Type B pancreatic cell (in vitro differentiated cells): ENCODE measurements around the gene CCND1. TPM values are rescaled to one million over a fixed set of nuclear protein-coding genes. Genes with fewer than 3 reads are reported as not detected.

ENCODE experiments used
- DNase-seq: peaks from one replicate; pipeline ENCODE4 v3.0.0; 2021; ENCODE audit warnings: mixed read lengths; ENCODE audit not compliant: unreplicated experiment; ENCODE audit errors: extremely low spot score
- H3K27ac Mint-ChIP-seq: 2 replicates; pipeline ENCODE4 v1.8.0; 2021; ENCODE audit warnings: mild to moderate bottlenecking, mixed read lengths
- H3K27me3 Mint-ChIP-seq: 2 replicates; pipeline ENCODE4 v1.8.0; 2021; ENCODE audit warnings: mixed read lengths
- H3K36me3 Mint-ChIP-seq: 2 replicates; pipeline ENCODE4 v1.8.0; 2021; ENCODE audit warnings: mixed read lengths
- H3K4me1 Mint-ChIP-seq: one replicate; pipeline ENCODE4 v1.8.0; 2021; ENCODE audit warnings: mixed read lengths; ENCODE audit not compliant: unreplicated experiment
- H3K4me3 Mint-ChIP-seq: 2 replicates; pipeline ENCODE4 v1.8.0; 2021; ENCODE audit warnings: mild to moderate bottlenecking, mixed read lengths
- H3K9me3 Mint-ChIP-seq: 2 replicates; pipeline ENCODE4 v1.8.0; 2021; ENCODE audit warnings: mixed read lengths
- total RNA-seq: library from RNA; stranded (reverse); gene quantifications from 2 replicates; pipeline ENCODE4 v1.2.1, GENCODE V29; 2021; ENCODE audit warnings: low replicate concordance
- TF ChIP-seq, protein P1 (sequence below): fragments of 200-600 bp; sonication (generic); conservative IDR thresholded peaks from 2 replicates; pipeline ENCODE4 v1.5.0; 2021; ENCODE audit warnings: antibody characterized with exemption, mild to moderate bottlenecking

Gene CCND1
- total RNA-seq, 1 donor from 2014 or later: 299 TPM

- H3K9me3 Mint-ChIP-seq: no peaks in the 10 kb centered on the region
- H3K4me3 Mint-ChIP-seq: peak overlapping the region; percentile 99
- peaks cover 13% of the 10 kb centered on the region for H3K27me3 Mint-ChIP-seq
- TF ChIP-seq, protein P1, sequence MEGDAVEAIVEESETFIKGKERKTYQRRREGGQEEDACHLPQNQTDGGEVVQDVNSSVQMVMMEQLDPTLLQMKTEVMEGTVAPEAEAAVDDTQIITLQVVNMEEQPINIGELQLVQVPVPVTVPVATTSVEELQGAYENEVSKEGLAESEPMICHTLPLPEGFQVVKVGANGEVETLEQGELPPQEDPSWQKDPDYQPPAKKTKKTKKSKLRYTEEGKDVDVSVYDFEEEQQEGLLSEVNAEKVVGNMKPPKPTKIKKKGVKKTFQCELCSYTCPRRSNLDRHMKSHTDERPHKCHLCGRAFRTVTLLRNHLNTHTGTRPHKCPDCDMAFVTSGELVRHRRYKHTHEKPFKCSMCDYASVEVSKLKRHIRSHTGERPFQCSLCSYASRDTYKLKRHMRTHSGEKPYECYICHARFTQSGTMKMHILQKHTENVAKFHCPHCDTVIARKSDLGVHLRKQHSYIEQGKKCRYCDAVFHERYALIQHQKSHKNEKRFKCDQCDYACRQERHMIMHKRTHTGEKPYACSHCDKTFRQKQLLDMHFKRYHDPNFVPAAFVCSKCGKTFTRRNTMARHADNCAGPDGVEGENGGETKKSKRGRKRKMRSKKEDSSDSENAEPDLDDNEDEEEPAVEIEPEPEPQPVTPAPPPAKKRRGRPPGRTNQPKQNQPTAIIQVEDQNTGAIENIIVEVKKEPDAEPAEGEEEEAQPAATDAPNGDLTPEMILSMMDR: no peak
- H3K4me1 Mint-ChIP-seq: peaks cover 15% of the 10 kb centered on the region
- peak; percentile 94 for DNase-seq
- H3K27ac Mint-ChIP-seq: peak overlapping the region; percentile 98
- H3K36me3 Mint-ChIP-seq: peaks cover 4% of the 10 kb centered on the region
Measured at GRCh38 chr11:69638941-69639681, 1.8 kb upstream of the CCND1 start.

GRCh38 chr11:69639831-69640230, 1.1 kb upstream of the CCND1 start:
- TF ChIP-seq, protein P1: no peak
- Mint-ChIP-seq H3K36me3 (peaks cover 4% of the 10 kb centered on the region), H3K4me1 (peaks cover 16% of the 10 kb centered on the region), H3K9me3 (no peaks in the 10 kb centered on the region), H3K4me3 (peak overlapping the region; percentile 99), H3K27ac (peak overlapping the region; percentile 98), H3K27me3 (peaks cover 13% of the 10 kb centered on the region)
- DNase-seq: no peak

DNA sequence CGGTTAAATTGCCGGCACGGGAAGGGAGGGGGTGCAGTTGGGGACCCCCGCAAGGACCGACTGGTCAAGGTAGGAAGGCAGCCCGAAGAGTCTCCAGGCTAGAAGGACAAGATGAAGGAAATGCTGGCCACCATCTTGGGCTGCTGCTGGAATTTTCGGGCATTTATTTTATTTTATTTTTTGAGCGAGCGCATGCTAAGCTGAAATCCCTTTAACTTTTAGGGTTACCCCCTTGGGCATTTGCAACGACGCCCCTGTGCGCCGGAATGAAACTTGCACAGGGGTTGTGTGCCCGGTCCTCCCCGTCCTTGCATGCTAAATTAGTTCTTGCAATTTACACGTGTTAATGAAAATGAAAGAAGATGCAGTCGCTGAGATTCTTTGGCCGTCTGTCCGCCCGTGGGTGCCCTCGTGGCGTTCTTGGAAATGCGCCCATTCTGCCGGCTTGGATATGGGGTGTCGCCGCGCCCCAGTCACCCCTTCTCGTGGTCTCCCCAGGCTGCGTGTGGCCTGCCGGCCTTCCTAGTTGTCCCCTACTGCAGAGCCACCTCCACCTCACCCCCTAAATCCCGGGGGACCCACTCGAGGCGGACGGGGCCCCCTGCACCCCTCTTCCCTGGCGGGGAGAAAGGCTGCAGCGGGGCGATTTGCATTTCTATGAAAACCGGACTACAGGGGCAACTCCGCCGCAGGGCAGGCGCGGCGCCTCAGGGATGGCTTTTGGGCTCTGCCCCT, 529 bp upstream of the CCND1 start:
- Mint-ChIP-seq H3K36me3 (peaks cover 4% of the 10 kb centered on the region), H3K9me3 (no peaks in the 10 kb centered on the region), H3K4me3 (peak overlapping the region; percentile 99), H3K4me1 (peaks cover 13% of the 10 kb centered on the region), H3K27ac (peak overlapping the region; percentile 98), H3K27me3 (peaks cover 13% of the 10 kb centered on the region)
- TF ChIP-seq, protein P1: no peak
- DNase-seq: no peak

DNA sequence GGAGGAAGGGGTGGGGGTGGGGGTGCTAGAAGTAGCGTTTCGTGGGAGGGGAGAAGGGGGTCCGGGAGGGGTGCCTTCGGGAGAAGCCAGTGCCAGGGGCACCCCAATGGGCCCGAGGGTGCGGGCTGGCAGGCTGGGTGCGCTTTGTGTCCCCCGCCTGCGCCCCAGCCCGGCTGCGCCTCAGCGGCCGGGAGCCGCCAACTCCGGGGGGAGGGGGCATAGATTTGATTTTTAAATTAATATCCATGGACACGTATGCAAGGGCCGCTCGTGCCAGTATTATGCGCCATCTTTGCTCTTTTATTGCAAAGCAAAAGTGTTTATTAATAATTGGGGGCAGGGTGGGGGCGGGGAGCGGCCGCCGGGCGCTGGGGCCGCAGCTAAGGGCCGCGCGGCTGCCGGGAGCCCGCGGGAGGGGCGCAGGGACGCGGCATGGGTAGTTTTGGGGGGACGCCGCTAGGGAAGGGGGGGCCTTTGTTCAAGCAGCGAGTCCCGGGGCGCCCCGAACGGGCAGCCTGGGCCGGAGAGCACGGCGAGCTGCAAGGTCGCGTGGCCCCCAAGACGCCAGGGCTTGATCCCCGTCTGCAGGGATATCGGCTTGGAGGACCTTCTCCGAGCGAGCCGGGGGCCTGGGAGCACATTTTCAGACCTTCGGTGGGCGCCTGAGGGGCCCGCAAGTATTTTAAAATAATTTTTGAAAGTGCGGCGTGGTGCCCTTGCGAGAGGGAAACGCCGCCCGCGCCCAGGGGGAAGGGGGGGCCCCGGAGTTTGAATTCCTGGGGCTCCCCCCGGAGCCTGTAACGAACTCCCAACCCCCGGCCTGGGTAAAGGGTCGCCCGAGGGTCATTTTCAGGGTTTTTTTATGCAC, 959 bp downstream of the CCND1 start:
- H3K9me3 Mint-ChIP-seq: no peaks in the 10 kb centered on the region
- peaks cover 3% of the 10 kb centered on the region for H3K4me1 Mint-ChIP-seq
- peak overlapping the region; percentile 99 for H3K4me3 Mint-ChIP-seq
- peaks cover 10% of the 10 kb centered on the region for H3K27me3 Mint-ChIP-seq
- TF ChIP-seq, protein P1: no peak
- H3K27ac Mint-ChIP-seq: peak overlapping the region; percentile 98
- no peak for DNase-seq
- peaks cover 4% of the 10 kb centered on the region for H3K36me3 Mint-ChIP-seq

DNA sequence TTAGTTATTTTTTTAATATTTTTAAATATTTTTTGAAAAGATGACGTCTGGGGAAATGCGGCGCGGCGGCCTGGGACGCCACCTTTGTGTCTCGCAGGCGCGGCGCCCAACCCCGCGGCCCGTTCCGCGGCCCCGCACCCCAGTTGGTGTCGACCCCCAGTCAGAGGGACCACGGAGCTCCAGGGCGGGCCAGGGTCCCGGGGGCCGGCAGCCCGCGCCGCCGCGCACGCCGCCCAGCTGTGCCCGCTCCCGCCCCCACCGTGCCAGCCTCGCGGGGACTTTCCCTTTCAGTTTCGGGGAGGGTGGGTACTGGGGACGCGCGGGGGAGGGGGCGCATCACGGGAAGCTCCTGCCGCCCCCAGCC, 1.6 kb downstream of the CCND1 start:
- Mint-ChIP-seq H3K4me3 (no peak overlapping the region), H3K36me3 (peaks cover 4% of the 10 kb centered on the region), H3K27me3 (peaks cover 10% of the 10 kb centered on the region), H3K4me1 (peaks cover 3% of the 10 kb centered on the region), H3K27ac (no peak overlapping the region), H3K9me3 (no peaks in the 10 kb centered on the region)
- peak; percentile 70 for DNase-seq
- TF ChIP-seq, protein P1: no peak
